Lung (tissue), 12 donors: ENCODE data around the gene CES3. TPM values are rescaled to one million over a fixed set of nuclear protein-coding genes. Genes with fewer than 3 reads are reported as not detected.

Experiments used
- ATAC-seq: fragments of 200-7000 bp; cut with Tn5 transposase; one replicate; pipeline ENCODE4 v1.9.1; 2020; ENCODE audit warnings: moderate number of reproducible peaks; ENCODE audit not compliant: insufficient read depth, low FRiP score
- DNase-seq, 3 donors: peaks; one replicate each; pipeline ENCODE4 v3.0.0-alpha.2; 2013 to 2017
- H3K27ac ChIP-seq, 2 donors: one replicate each; pipeline ENCODE4 v1.5.1; 2013; ENCODE audit warnings: mild to moderate bottlenecking in 2 of 2, moderate library complexity in 2 of 2, control low read depth in 1 of 2, inconsistent platforms in 1 of 2, low read depth in 1 of 2, low read length in 1 of 2
- H3K27me3 ChIP-seq, 3 donors: one replicate each; pipeline ENCODE4 v1.5.1; 2013; ENCODE audit warnings: low read length in 2 of 3; ENCODE audit not compliant: control insufficient read depth in 3 of 3, insufficient read depth in 3 of 3
- H3K36me3 ChIP-seq, 4 donors: one replicate each; pipeline ENCODE4 v1.5.1; 2013; ENCODE audit warnings: low read length in 4 of 4, mild to moderate bottlenecking in 1 of 4, moderate library complexity in 1 of 4; ENCODE audit not compliant: control insufficient read depth in 4 of 4, insufficient read depth in 4 of 4
- H3K4me1 ChIP-seq, 5 donors: one replicate each; pipeline ENCODE4 v1.5.1; 2013; ENCODE audit warnings: low read length in 5 of 5, mild to moderate bottlenecking in 2 of 5, moderate library complexity in 1 of 5; ENCODE audit not compliant: control insufficient read depth in 5 of 5, insufficient read depth in 5 of 5
- H3K4me3 ChIP-seq: one replicate; pipeline ENCODE4 v1.5.1; 2013; ENCODE audit warnings: mild to moderate bottlenecking, control low read depth, moderate library complexity
- H3K9ac ChIP-seq, 2 donors: one replicate each; pipeline ENCODE4 v1.5.1; 2013; ENCODE audit warnings: low read length in 2 of 2, control low read depth in 1 of 2; ENCODE audit not compliant: insufficient read depth in 1 of 2
- H3K9me3 ChIP-seq, 4 donors: one replicate each; pipeline ENCODE4 v1.5.1; 2013; ENCODE audit warnings: low read length in 3 of 4, mild to moderate bottlenecking in 1 of 4, moderate library complexity in 1 of 4; ENCODE audit not compliant: control insufficient read depth in 4 of 4, insufficient read depth in 3 of 4
- CTCF ChIP-seq: IDR thresholded peaks from 2 replicates; pipeline ENCODE4 v1.5.1; 2012; ENCODE audit warnings: mild to moderate bottlenecking; ENCODE audit errors: control extremely low read depth, extremely low read depth
- WGBS, 2 donors: extraction: QIAGEN DNeasy Blood & Tissue Kit; methylation state at CpG; one replicate each; pipeline ENCODE4 v1.1.7; 2013; 5-methylcytosine and 5-hydroxymethylcytosine counted together
- polyA plus RNA-seq, 2 donors: library from polyadenylated mRNA; stranded (reverse); fragments of 200-250 nt; gene quantifications; one replicate each; pipeline ENCODE4 v1.2.1, GENCODE V29; 2013
- total RNA-seq, 2 donors: library from RNA; depleted of rRNA in 1 of 2; stranded (reverse); fragments of >200 nt in 1 of 2; gene quantifications; one replicate each; pipeline ENCODE4 v1.2.1, GENCODE V29; 2014 to 2021
- donor health status: control.
- donor health status: control.
- donor health status: Bipolar disorder and iron deficiency.
- donor health status: healthy.
- donor health status: DM: yes; HTN: yes; CAD: no.

Gene CES3
- total and polyA plus RNA-seq, 4 donors, result 0.57 to 2.6 (median 0.91) TPM

- H3K9ac ChIP-seq, result peak overlapping the region in 1 of 2 donors; percentile 42
- ATAC-seq, result peak; percentile 40
- peak; percentile 4 for TF ChIP-seq CTCF
Measured at GRCh38 chr16:67013823-67014633, 53.0 kb downstream of the CES3 start.

GRCh38 chr16:67014634-67015312 is 53.7 kb downstream of the CES3 start:
- DNase-seq (peak in 1 of 3 donors; percentile 44), ATAC-seq (no peak)
- no peak overlapping the region for H3K9ac ChIP-seq
- TF ChIP-seq CTCF, result no peak
- H3K4me1 ChIP-seq, result peaks cover 0 to 18% (median 7%) of the 10 kb centered on the region in 5 donors
- no peaks in the 10 kb centered on the region for H3K27me3 ChIP-seq
- H3K36me3 ChIP-seq, result no peaks in the 10 kb centered on the region
- no peak overlapping the region for H3K4me3 ChIP-seq
- H3K9me3 ChIP-seq, result no peaks in the 10 kb centered on the region
- H3K27ac ChIP-seq, result no peak overlapping the region
- WGBS, 2 donors, result 54 to 59% methylated on average over 6 of the region's 6 CpGs

More at GRCh38 chr16:67013823-67014633, 53.0 kb downstream of the CES3 start:
- H3K4me1 ChIP-seq, result peaks cover 0 to 18% (median 7%) of the 10 kb centered on the region in 5 donors
- H3K27ac ChIP-seq, result peak overlapping the region in 1 of 2 donors; percentile 71
- no peaks in the 10 kb centered on the region for H3K36me3 ChIP-seq
- H3K27me3 ChIP-seq, result no peaks in the 10 kb centered on the region
- 1% methylated on average over 50 to 70 of the region's 70 CpGs for WGBS, 2 donors
- no peaks in the 10 kb centered on the region for H3K9me3 ChIP-seq
- peak; percentile 91 to 96 (median 93) for DNase-seq
- peak overlapping the region; percentile 18 for H3K4me3 ChIP-seq

GRCh38 chr16:67015313-67015731 is 54.3 kb downstream of the CES3 start:
- Histone ChIP-seq H3K9ac (no peak overlapping the region), H3K36me3 (no peaks in the 10 kb centered on the region), H3K27me3 (no peaks in the 10 kb centered on the region), H3K27ac (no peak overlapping the region), H3K9me3 (no peaks in the 10 kb centered on the region), H3K4me1 (peaks cover 0 to 18% (median 7%) of the 10 kb centered on the region in 5 donors), H3K4me3 (no peak overlapping the region)
- WGBS, 2 donors, result 93 to 97% methylated on average over 9 of the region's 9 CpGs
- DNase-seq (no peak), ATAC-seq (no peak)
- no peak for TF ChIP-seq CTCF
